Breast epithelium (tissue), 4 donors: ENCODE results near the gene REL. TPM values are rescaled to one million over a fixed set of nuclear protein-coding genes. Genes with fewer than 3 reads are reported as not detected.

Experiments
- DNase-seq, 2 donors: peaks; one replicate each; pipeline ENCODE4 v3.0.0-alpha.2; 2019; ENCODE audit warnings: low spot score in 2 of 2
- H3K27ac ChIP-seq, 2 donors: fragments of 200-600 bp; sonication (generic) in 1 of 2; one replicate each; pipeline ENCODE4 v1.5.1; 2016 to 2019; ENCODE audit warnings: mild to moderate bottlenecking in 1 of 2
- H3K27me3 ChIP-seq, 2 donors: fragments of 200-600 bp; sonication (generic) in 1 of 2; one replicate each; pipeline versions ENCODE4 v1.5.1 to v1.6.0; 2017 to 2019; ENCODE audit warnings: control low read depth in 1 of 2, mild to moderate bottlenecking in 1 of 2
- H3K36me3 ChIP-seq: fragments of 200-600 bp; one replicate; pipeline ENCODE4 v1.5.1; 2019
- H3K4me1 ChIP-seq, 2 donors: fragments of 200-600 bp; sonication (generic); one replicate each; pipeline ENCODE4 v1.5.1; 2016 to 2019; ENCODE audit warnings: control low read depth in 1 of 2
- H3K4me3 ChIP-seq, 3 donors: fragments of 200-600 bp; sonication (generic); 1 replicate in 2 of 3; 2 replicates in 1 of 3; pipeline ENCODE4 v1.5.1; 2016 to 2019; ENCODE audit warnings: mild to moderate bottlenecking in 3 of 3, moderate library complexity in 2 of 3
- H3K9me3 ChIP-seq, 2 donors: fragments of 200-600 bp; sonication (generic) in 1 of 2; one replicate each; pipeline ENCODE4 v1.5.1; 2016 to 2019; ENCODE audit warnings: control low read depth in 1 of 2
- POLR2A ChIP-seq: fragments of 450-650 bp; IDR thresholded peaks from one replicate; pipeline ENCODE4 v1.6.1; 2016; ENCODE audit warnings: antibody characterized with exemption, mild to moderate bottlenecking, moderate library complexity
- POLR2AphosphoS5 ChIP-seq, 3 donors: sonication (generic); formaldehyde crosslinking; IDR thresholded peaks; one replicate each; pipeline ENCODE4 v1.6.1; 2017; ENCODE audit warnings: antibody characterized with exemption in 3 of 3
- intact Hi-C: fragments of 100-400 bp; cut with DNase I; formaldehyde crosslinking; loops from one replicate; pipeline ENCODE4 v1.15.1; 2023; ENCODE audit warnings: low total_unique reads
- total RNA-seq, 3 donors: library from RNA; depleted of rRNA; stranded (reverse); fragments of >200 nt; gene quantifications; one replicate each; pipeline ENCODE4 v1.1.0, GENCODE V29; 2016
- TF ChIP-seq, protein P1 (sequence below), 3 donors: fragments of 450-650 bp; IDR thresholded peaks; one replicate each; pipeline ENCODE4 v1.5.1; 2016 to 2017; ENCODE audit warnings: antibody characterized with exemption in 3 of 3, mild to moderate bottlenecking in 3 of 3, moderate library complexity in 3 of 3

The REL gene
- total RNA-seq, 3 donors from 2014 or later = 17.0 to 49.0 (median 21.1) TPM

GRCh38 chr2:60957224-60957623 lies 75.8 kb downstream of the REL start:
- no peak for DNase-seq
- H3K9me3 ChIP-seq = no peaks in the 10 kb centered on the region

GRCh38 chr2:60957643-60958042 lies 76.3 kb downstream of the REL start:
- DNase-seq = no peak
- H3K4me1 ChIP-seq = no peaks in the 10 kb centered on the region
- no peaks in the 10 kb centered on the region for H3K27me3 ChIP-seq
- H3K9me3 ChIP-seq = no peaks in the 10 kb centered on the region
- no peak overlapping the region for H3K4me3 ChIP-seq
- intact Hi-C loops = no loop called here
- TF ChIP-seq POLR2AphosphoS5 (IDR thresholded peaks at IDR 0.05) (no peak), POLR2A (no peak)
- TF ChIP-seq, protein P1, sequence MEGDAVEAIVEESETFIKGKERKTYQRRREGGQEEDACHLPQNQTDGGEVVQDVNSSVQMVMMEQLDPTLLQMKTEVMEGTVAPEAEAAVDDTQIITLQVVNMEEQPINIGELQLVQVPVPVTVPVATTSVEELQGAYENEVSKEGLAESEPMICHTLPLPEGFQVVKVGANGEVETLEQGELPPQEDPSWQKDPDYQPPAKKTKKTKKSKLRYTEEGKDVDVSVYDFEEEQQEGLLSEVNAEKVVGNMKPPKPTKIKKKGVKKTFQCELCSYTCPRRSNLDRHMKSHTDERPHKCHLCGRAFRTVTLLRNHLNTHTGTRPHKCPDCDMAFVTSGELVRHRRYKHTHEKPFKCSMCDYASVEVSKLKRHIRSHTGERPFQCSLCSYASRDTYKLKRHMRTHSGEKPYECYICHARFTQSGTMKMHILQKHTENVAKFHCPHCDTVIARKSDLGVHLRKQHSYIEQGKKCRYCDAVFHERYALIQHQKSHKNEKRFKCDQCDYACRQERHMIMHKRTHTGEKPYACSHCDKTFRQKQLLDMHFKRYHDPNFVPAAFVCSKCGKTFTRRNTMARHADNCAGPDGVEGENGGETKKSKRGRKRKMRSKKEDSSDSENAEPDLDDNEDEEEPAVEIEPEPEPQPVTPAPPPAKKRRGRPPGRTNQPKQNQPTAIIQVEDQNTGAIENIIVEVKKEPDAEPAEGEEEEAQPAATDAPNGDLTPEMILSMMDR (IDR thresholded peaks at IDR 0.05) = no peak
- H3K36me3 ChIP-seq = no peaks in the 10 kb centered on the region
- H3K27ac ChIP-seq = no peak overlapping the region

More at GRCh38 chr2:60957224-60957623, 75.8 kb downstream of the REL start:
- Histone ChIP-seq H3K4me3 (no peak overlapping the region), H3K27ac (no peak overlapping the region), H3K36me3 (no peaks in the 10 kb centered on the region), H3K4me1 (no peaks in the 10 kb centered on the region), H3K27me3 (no peaks in the 10 kb centered on the region)
- TF ChIP-seq POLR2AphosphoS5 (IDR thresholded peaks at IDR 0.05) (no peak), POLR2A (no peak)
- TF ChIP-seq, protein P1 (IDR thresholded peaks at IDR 0.05) = no peak
- intact Hi-C loops = no loop called here

GRCh38 chr2:60958361-60958760 lies 77.0 kb downstream of the REL start:
- Histone ChIP-seq H3K4me1 (no peaks in the 10 kb centered on the region), H3K4me3 (no peak overlapping the region), H3K9me3 (no peaks in the 10 kb centered on the region), H3K36me3 (no peaks in the 10 kb centered on the region), H3K27me3 (no peaks in the 10 kb centered on the region), H3K27ac (no peak overlapping the region)
- intact Hi-C loops = no loop called here
- TF ChIP-seq POLR2AphosphoS5 (IDR thresholded peaks at IDR 0.05) (no peak), POLR2A (no peak)
- TF ChIP-seq, protein P1 (IDR thresholded peaks at IDR 0.05) = no peak
- DNase-seq = no peak

GRCh38 chr2:60958800-60959199 lies 77.4 kb downstream of the REL start:
- TF ChIP-seq POLR2AphosphoS5 (IDR thresholded peaks at IDR 0.05) (no peak), POLR2A (no peak)
- TF ChIP-seq, protein P1 (IDR thresholded peaks at IDR 0.05) = no peak
- DNase-seq = no peak
- Histone ChIP-seq H3K4me3 (no peak overlapping the region), H3K36me3 (no peaks in the 10 kb centered on the region), H3K27me3 (no peaks in the 10 kb centered on the region), H3K4me1 (no peaks in the 10 kb centered on the region), H3K27ac (peak overlapping the region in 1 of 2 donors; percentile 41), H3K9me3 (no peaks in the 10 kb centered on the region)
- intact Hi-C loops = no loop called here

- DNase-seq = no peak
- H3K4me3 ChIP-seq = no peak overlapping the region
- H3K9me3 ChIP-seq = no peaks in the 10 kb centered on the region
- intact Hi-C loops = no loop called here
- no peaks in the 10 kb centered on the region for H3K4me1 ChIP-seq
- no peak for TF ChIP-seq POLR2AphosphoS5 (IDR thresholded peaks at IDR 0.05)
- TF ChIP-seq POLR2A = no peak
- TF ChIP-seq, protein P1 (IDR thresholded peaks at IDR 0.05) = no peak
- peak overlapping the region in 1 of 2 donors; percentile 41 for H3K27ac ChIP-seq
- H3K27me3 ChIP-seq = no peaks in the 10 kb centered on the region
- no peaks in the 10 kb centered on the region for H3K36me3 ChIP-seq
Measured at GRCh38 chr2:60959501-60959900, 78.1 kb downstream of the REL start.
